Stimulated activated effector memory CD8-positive, alpha-beta T cell treated with anti-CD3 and anti-CD28 coated beads, Interleukin-12 subunit alpha, Interleukin-12 subunit beta, amount 100 ng/mL, for 72 hours (primary cell): Measurements from ENCODE around the gene ATP5MC3.
A peak's percentile ranks its signal among the peaks of the same experiment; 100 is the strongest.

Source experiments
- ATAC-seq: fragments of 150-1000 bp; cut with Tn5 transposase; 2 replicates; pipeline ENCODE4 v1.10.0; 2021
- DNase-seq, 2 donors: peaks; one replicate each; pipeline ENCODE4 v3.0.0; 2021 to 2022; ENCODE audit warnings: low spot score in 2 of 2
- H3K27ac Mint-ChIP-seq: one replicate; pipeline ENCODE4 v1.8.0; 2022; ENCODE audit warnings: mild to moderate bottlenecking, mixed read lengths
- H3K36me3 Mint-ChIP-seq: one replicate; pipeline ENCODE4 v1.8.0; 2022; ENCODE audit warnings: mild to moderate bottlenecking, mixed read lengths
- H3K4me1 Mint-ChIP-seq: one replicate; pipeline ENCODE4 v1.8.0; 2022; ENCODE audit warnings: mixed read lengths
- H3K4me3 Mint-ChIP-seq: one replicate; pipeline ENCODE4 v1.8.0; 2022; ENCODE audit warnings: mild to moderate bottlenecking, mixed read lengths
- H3K9me3 Mint-ChIP-seq: one replicate; pipeline ENCODE4 v1.8.0; 2022; ENCODE audit warnings: mixed read lengths

Gene ATP5MC3

DNA sequence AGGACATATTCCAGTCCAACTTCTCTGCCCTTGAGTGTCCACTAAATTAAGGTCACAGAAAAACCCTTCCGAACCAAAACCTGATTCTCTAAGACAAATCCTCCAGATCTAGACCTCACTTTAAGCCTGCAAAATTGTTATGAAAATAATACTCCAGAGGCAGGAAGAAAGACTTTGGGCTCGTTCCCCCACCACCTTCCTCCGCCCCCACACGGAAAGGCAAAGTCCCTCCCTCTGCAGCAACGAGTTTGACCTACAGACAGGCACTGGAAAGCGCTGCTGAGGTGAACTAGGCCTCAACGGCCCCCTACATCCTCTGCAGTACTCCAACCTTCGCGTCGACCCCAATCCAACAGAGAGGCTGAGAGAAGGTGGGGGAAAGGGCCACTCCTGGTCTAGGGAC, 808 bp downstream of the ATP5MC3 start:
- peak in 1 of 2 donors; percentile 24 for DNase-seq
- peaks cover 61% of the 10 kb centered on the region for H3K36me3 Mint-ChIP-seq
- peaks cover 6% of the 10 kb centered on the region for H3K9me3 Mint-ChIP-seq
- ATAC-seq, result peak; percentile 76
- peak overlapping the region; percentile 94 for H3K4me3 Mint-ChIP-seq
- H3K27ac Mint-ChIP-seq, result peak overlapping the region; percentile 96
- peaks cover 31% of the 10 kb centered on the region for H3K4me1 Mint-ChIP-seq

GRCh38 chr2:175176624-175177023, 4.9 kb downstream of the ATP5MC3 start:
- ATAC-seq (no peak), DNase-seq (no peak)
- Mint-ChIP-seq H3K9me3 (peaks cover 1% of the 10 kb centered on the region), H3K4me3 (no peak overlapping the region), H3K4me1 (peaks cover 28% of the 10 kb centered on the region), H3K36me3 (peaks cover 83% of the 10 kb centered on the region), H3K27ac (no peak overlapping the region)

DNA sequence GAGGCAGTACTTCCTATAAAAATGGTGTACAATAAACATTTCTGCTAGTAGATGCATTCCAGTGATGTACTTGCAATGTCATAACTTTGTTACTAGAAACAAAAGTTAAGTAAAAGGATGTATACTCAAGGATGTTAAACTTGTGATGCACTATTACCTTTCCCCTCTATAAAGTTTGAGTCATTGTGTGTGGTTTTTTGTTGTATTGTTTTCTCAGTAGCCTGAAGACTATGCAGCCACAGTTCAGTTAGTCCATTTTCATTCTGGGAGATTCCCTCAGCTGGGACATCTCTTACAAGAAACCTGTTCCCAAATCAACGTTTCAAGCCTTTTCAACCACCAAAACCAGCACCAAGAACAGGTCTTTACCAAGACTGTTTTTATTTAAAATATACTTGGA, 5.6 kb downstream of the ATP5MC3 start:
- Mint-ChIP-seq H3K9me3 (no peaks in the 10 kb centered on the region), H3K36me3 (peaks cover 76% of the 10 kb centered on the region), H3K4me3 (no peak overlapping the region), H3K27ac (no peak overlapping the region), H3K4me1 (peaks cover 28% of the 10 kb centered on the region)
- ATAC-seq (peak; percentile 69), DNase-seq (no peak)

GRCh38 chr2:175175320-175175719, 6.2 kb downstream of the ATP5MC3 start:
- Mint-ChIP-seq H3K4me3 (no peak overlapping the region), H3K9me3 (no peaks in the 10 kb centered on the region), H3K27ac (no peak overlapping the region), H3K4me1 (peaks cover 26% of the 10 kb centered on the region), H3K36me3 (peaks cover 70% of the 10 kb centered on the region)
- no peak for DNase-seq
- ATAC-seq, result no peak

DNA sequence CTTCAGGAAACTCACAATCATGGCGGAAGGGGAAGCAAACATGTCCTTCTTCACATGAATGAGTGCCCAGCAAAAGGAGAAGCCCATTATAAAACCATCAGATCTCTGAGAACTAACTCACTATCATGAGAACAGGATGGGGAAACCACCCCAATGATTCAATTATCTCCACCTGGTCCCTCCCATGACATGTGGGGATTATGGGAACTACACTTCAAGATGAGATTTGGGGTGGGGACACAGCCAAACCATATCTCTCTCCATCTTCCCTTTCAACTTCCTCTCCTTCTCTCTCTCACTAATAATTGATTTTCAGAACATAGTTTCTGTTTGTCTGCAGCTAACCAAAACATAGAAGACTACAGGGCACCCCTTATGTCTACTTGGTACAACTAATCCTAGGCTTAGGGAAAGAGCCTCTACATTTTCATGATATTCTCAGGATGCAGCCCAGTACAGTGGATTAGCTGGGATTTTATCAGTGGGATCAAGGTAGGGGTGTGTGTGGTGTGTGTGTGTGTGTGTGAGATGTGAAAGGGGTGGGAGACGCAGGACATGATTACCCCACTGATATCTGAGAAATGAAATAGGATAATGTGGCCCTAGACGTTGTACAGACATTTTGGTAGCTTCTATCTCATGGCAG, 10.7 kb downstream of the ATP5MC3 start:
- H3K36me3 Mint-ChIP-seq, result peaks cover 42% of the 10 kb centered on the region
- DNase-seq (no peak), ATAC-seq (no peak)
- peaks cover 26% of the 10 kb centered on the region for H3K4me1 Mint-ChIP-seq
- no peak overlapping the region for H3K27ac Mint-ChIP-seq
- no peaks in the 10 kb centered on the region for H3K9me3 Mint-ChIP-seq
- H3K4me3 Mint-ChIP-seq, result no peak overlapping the region

GRCh38 chr2:175169191-175169590, 12.3 kb downstream of the ATP5MC3 start:
- peak overlapping the region; percentile 90 for H3K27ac Mint-ChIP-seq
- DNase-seq (no peak), ATAC-seq (no peak)
- H3K4me1 Mint-ChIP-seq, result peaks cover 24% of the 10 kb centered on the region
- H3K36me3 Mint-ChIP-seq, result peaks cover 33% of the 10 kb centered on the region
- peak overlapping the region; percentile 82 for H3K4me3 Mint-ChIP-seq
- H3K9me3 Mint-ChIP-seq, result no peaks in the 10 kb centered on the region

GRCh38 chr2:175168564-175168945, 13.0 kb downstream of the ATP5MC3 start:
- peak overlapping the region; percentile 82 for H3K4me3 Mint-ChIP-seq
- peaks cover 31% of the 10 kb centered on the region for H3K36me3 Mint-ChIP-seq
- peaks cover 24% of the 10 kb centered on the region for H3K4me1 Mint-ChIP-seq
- H3K27ac Mint-ChIP-seq, result peak overlapping the region; percentile 90
- DNase-seq, result no peak
- H3K9me3 Mint-ChIP-seq, result no peaks in the 10 kb centered on the region
- ATAC-seq, result peak; percentile 40

GRCh38 chr2:175167792-175168563, 13.5 kb downstream of the ATP5MC3 start, which contains the start of gene ATF2:
ATF2 (minus strand) TSS chr2:175168203; CDS start chr2:175136443, 31,760 bp downstream.
- ATAC-seq, result peak; percentile 95
- peak within 1 kb of the TSS; percentile 90 for H3K27ac Mint-ChIP-seq

DNA sequence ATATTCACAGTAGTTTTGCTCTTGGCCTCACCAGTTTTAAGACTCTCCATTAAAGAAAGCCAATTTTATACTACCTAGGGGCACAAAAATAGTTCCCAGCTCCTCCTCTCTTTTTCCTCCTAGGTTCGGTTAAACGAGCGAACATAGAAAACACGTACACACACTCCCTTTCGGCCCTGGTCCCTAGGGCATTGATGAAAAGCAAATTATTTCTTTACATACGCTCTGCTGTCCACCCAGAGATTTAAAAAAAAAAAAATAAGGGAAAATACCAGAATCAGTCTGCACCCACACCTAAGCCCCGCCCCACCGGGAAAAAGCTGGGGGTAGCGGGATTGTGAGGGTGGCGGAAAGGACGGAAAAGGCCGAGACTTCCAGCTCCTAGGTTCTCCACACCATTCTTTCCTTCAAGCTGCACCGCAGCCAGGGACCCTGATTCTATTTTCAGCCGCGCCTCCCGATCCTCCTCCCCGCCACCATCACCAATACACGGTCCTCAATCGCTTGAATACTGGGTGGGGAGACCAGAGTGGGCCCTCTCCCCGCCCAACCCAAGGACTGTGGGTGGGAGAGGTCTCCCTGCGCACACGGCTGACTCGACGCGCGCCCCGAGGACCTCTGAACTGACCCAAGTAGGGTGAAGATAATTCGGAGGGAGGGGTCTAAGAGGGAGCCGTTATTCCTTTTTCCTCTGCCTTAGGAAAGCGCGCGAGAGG, 14.3 kb downstream of the ATP5MC3 start:
- Mint-ChIP-seq H3K36me3 (peaks cover 26% of the 10 kb centered on the region), H3K27ac (peak overlapping the region; percentile 90), H3K4me3 (peak overlapping the region; percentile 82), H3K4me1 (peaks cover 24% of the 10 kb centered on the region), H3K9me3 (no peaks in the 10 kb centered on the region)
- DNase-seq (peak in 1 of 2 donors; percentile 6), ATAC-seq (peak; percentile 4)

More at GRCh38 chr2:175167792-175168563, 13.5 kb downstream of the ATP5MC3 start, which contains the start of gene ATF2:
- Mint-ChIP-seq H3K4me1 (peaks cover 24% of the 10 kb centered on the region), H3K36me3 (peaks cover 30% of the 10 kb centered on the region), H3K4me3 (peak within 1 kb of the TSS; percentile 82), H3K9me3 (no peaks in the 10 kb centered on the region)
- peak; percentile 83 to 97 for DNase-seq

DNA sequence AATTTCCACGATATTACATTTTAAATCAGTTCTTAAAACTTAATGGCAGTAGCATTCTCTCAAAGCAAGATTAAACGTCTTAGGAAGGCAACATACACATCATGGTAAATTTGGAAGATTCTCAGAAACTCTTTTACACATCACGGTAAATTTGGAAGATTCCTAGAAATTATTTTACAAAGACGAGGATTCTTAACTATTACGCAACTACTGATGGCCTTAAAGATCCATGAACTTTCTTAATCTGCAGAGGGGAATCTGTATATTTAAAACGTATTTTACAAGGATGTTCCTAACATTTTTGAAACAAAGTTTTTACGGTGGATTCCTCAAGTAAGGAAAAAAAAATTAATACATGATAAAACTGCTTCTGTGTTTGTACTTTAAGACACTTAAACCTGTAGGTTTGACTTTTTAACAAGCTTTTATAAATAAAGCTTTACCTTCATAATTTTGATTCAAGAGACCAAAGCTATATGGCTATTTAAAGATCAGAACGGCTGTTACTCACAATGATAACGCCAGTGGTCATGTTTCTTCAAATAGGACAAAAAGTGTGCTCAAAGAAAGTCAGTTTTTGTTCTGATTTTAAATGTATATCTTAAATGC, 15.2 kb downstream of the ATP5MC3 start:
- no peak for DNase-seq
- Mint-ChIP-seq H3K9me3 (no peaks in the 10 kb centered on the region), H3K4me3 (peak overlapping the region; percentile 82), H3K27ac (peak overlapping the region; percentile 90), H3K36me3 (peaks cover 26% of the 10 kb centered on the region), H3K4me1 (peaks cover 23% of the 10 kb centered on the region)
- no peak for ATAC-seq

DNA sequence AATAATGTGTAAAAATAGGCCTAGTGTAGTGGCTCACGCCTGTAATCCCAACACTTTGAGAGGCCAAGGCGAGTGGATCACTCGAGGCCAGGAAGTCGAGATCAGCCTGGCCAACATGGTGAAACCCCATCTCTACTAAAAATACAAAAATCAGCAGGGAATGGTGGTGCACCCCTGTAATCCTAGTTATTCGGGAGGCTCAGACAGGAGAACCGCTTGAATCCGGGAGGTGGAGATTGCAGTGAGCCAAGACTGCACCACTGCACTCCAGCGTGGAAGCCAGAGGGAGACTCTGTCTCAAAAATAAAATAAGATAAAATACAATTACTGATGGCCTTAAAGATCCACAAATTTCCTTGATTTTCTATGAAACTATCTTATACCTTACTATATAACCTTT, 17.3 kb downstream of the ATP5MC3 start:
- H3K4me1 Mint-ChIP-seq, result peaks cover 18% of the 10 kb centered on the region
- H3K4me3 Mint-ChIP-seq, result no peak overlapping the region
- peaks cover 34% of the 10 kb centered on the region for H3K36me3 Mint-ChIP-seq
- no peak for ATAC-seq
- H3K27ac Mint-ChIP-seq, result no peak overlapping the region
- no peak for DNase-seq
- H3K9me3 Mint-ChIP-seq, result no peaks in the 10 kb centered on the region

DNA sequence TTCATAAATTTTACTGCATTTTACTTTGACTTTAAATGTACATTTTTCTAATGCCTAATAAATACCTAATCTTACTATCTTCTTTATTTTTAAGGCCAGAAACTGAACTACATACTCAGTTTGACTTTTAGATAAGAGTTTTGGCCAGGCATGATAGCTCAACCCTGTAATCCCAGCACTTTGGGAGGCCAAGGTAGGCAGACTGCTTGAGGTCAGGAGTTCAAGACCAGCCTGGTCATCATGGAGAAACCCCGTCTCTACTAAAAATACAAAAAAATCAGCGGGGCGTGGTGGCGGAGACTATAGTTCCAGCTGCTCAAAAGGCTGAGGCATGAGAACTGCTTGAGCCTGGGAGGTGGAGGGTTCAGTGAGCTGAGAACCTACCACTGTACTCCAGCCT, 22.6 kb downstream of the ATP5MC3 start:
- Mint-ChIP-seq H3K4me1 (peaks cover 34% of the 10 kb centered on the region), H3K9me3 (no peaks in the 10 kb centered on the region), H3K4me3 (no peak overlapping the region), H3K36me3 (peaks cover 19% of the 10 kb centered on the region), H3K27ac (no peak overlapping the region)
- ATAC-seq, result no peak
- DNase-seq, result no peak

DNA sequence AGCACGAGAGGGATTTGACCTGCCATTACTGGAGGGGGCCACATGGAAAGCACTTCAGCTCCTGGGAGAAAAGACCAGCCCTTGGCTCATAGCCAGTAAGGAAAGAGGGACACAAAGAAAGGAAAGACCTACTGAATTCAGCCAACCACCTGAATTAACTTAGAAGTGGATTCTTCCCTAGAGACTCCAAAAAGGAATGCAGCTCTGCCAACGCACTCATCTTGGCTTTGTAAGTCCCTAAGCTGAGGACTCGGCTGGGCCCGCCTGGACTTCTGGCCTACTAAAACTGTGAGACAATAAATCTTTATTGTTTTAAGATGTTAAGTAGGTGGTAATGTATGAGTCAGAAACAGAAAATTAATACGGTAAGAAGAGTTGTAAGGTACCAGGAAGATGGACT, 25.0 kb downstream of the ATP5MC3 start:
- H3K27ac Mint-ChIP-seq, result no peak overlapping the region
- ATAC-seq (no peak), DNase-seq (no peak)
- H3K4me3 Mint-ChIP-seq, result no peak overlapping the region
- no peaks in the 10 kb centered on the region for H3K9me3 Mint-ChIP-seq
- H3K36me3 Mint-ChIP-seq, result peaks cover 19% of the 10 kb centered on the region
- H3K4me1 Mint-ChIP-seq, result peaks cover 51% of the 10 kb centered on the region

DNA sequence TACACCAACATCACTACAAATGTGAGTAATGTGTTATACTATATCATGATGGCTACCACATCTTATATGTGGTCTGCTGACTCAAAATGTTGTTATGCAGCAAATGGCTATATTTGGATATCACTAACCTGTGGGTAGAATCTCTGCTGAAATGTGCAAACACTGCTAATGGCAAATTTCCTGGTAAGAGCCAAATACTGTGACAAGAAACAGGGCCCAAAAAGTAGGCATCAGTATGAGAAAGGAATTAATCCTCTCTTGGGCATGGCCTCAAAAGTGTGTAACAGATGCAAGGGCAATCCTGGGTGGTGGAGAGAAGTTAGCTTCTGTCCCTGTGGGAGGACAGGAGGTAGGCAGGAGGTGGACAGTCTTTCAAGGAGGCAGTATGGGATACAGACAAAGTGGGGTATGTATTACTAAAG, 26.8 kb downstream of the ATP5MC3 start:
- peak in 1 of 2 donors; percentile 60 for DNase-seq
- peaks cover 49% of the 10 kb centered on the region for H3K4me1 Mint-ChIP-seq
- H3K9me3 Mint-ChIP-seq, result no peaks in the 10 kb centered on the region
- peaks cover 31% of the 10 kb centered on the region for H3K36me3 Mint-ChIP-seq
- peak overlapping the region; percentile 91 for H3K27ac Mint-ChIP-seq
- ATAC-seq, result peak; percentile 99
- peak overlapping the region; percentile 54 for H3K4me3 Mint-ChIP-seq

DNA sequence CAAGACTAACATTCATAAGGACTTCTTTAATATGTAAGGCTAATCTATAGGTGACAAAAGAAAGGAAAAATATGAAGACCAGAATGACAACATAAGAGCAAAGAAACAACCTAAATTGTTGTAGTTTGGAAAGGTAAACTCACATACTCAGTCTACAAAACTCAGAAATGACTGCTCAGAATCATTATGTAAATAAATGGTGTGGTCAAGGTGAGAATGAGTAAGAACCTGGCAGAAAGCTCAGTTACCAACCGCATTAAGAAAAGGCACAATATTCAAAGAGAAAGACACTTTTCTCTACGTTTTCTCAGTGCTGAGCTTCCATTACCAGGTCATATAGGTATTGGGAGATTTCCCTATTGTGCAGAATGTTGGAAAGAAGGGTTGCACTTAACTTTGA, 29.3 kb downstream of the ATP5MC3 start:
- ATAC-seq, result peak; percentile 80
- Mint-ChIP-seq H3K4me3 (no peak overlapping the region), H3K9me3 (no peaks in the 10 kb centered on the region), H3K27ac (peak overlapping the region; percentile 17), H3K4me1 (peaks cover 64% of the 10 kb centered on the region), H3K36me3 (peaks cover 46% of the 10 kb centered on the region)
- DNase-seq, result no peak
